GM12878 (cell line): ENCODE data around the gene TGFB2.
"Not testable (repeated sequence)": the region's sequence is repeated elsewhere in the genome, so short reads cannot be mapped to it uniquely, and the experiment has no call there.

ENCODE experiments used
- EZH2 ChIP-seq: IDR thresholded peaks from 2 replicates; pipeline ENCODE4 v1.6.1; 2012; ENCODE audit warnings: low read depth, mild to moderate bottlenecking, control low read depth, inconsistent platforms, low read length, borderline replicate concordance; ENCODE audit not compliant: control insufficient read depth
- GABPA ChIP-seq: IDR thresholded peaks from 2 replicates; pipeline ENCODE4 v1.6.1; 2014; ENCODE audit warnings: antibody characterized with exemption, low read depth, mild to moderate bottlenecking, inconsistent platforms
- POLR2A ChIP-seq: IDR thresholded peaks from 2 replicates; pipeline ENCODE4 v1.6.1; 2011; ENCODE audit warnings: low read depth, mild to moderate bottlenecking, low read length
- TF ChIP-seq, protein P1 (sequence below): IDR thresholded peaks from 2 replicates; pipeline ENCODE4 v1.6.1; 2012; ENCODE audit warnings: low read depth, low read length, improper control_type of control experiment
- TF ChIP-seq, protein P2 (sequence below): fragments of 450-650 bp; IDR thresholded peaks from 2 replicates; pipeline ENCODE4 v1.6.1; 2018; ENCODE audit warnings: mild to moderate bottlenecking, low read depth, moderate library complexity; ENCODE audit not compliant: partially characterized antibody
- TF ChIP-seq, protein P3 (sequence below): IDR thresholded peaks from 2 replicates; pipeline ENCODE4 v1.6.1; 2011; ENCODE audit warnings: low read depth, low read length, improper control_type of control experiment, borderline replicate concordance
- TF ChIP-seq, protein P4 (sequence below): IDR thresholded peaks from 2 replicates; pipeline ENCODE4 v1.6.1; 2011; ENCODE audit warnings: low read depth, mild to moderate bottlenecking, low read length, moderate library complexity, borderline replicate concordance; ENCODE audit errors: extremely low read depth

DNA sequence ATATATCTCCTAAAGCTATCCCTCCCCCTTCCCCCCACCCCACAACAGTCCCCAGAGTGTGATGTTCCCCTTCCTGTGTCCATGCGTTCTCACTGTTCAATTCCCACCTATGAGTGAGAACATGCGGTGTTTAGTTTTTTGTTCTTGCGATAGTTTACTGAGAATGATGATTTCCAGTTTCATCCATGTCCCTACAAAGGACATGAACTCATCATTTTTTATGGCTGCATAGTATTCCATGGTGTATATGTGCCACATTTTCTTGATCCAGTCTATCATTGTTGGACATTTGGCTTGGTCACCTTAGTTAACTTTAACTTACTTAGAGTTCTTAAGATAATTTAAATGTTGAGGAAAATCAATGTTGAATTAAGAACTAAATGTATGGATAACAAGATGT lies 25.0 kb upstream of the TGFB2 start:
- TF ChIP-seq POLR2A, GABPA, EZH2: not testable (repeated sequence)
- TF ChIP-seq, protein P1, sequence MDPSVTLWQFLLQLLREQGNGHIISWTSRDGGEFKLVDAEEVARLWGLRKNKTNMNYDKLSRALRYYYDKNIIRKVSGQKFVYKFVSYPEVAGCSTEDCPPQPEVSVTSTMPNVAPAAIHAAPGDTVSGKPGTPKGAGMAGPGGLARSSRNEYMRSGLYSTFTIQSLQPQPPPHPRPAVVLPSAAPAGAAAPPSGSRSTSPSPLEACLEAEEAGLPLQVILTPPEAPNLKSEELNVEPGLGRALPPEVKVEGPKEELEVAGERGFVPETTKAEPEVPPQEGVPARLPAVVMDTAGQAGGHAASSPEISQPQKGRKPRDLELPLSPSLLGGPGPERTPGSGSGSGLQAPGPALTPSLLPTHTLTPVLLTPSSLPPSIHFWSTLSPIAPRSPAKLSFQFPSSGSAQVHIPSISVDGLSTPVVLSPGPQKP = not testable (repeated sequence)
- TF ChIP-seq, protein P2, sequence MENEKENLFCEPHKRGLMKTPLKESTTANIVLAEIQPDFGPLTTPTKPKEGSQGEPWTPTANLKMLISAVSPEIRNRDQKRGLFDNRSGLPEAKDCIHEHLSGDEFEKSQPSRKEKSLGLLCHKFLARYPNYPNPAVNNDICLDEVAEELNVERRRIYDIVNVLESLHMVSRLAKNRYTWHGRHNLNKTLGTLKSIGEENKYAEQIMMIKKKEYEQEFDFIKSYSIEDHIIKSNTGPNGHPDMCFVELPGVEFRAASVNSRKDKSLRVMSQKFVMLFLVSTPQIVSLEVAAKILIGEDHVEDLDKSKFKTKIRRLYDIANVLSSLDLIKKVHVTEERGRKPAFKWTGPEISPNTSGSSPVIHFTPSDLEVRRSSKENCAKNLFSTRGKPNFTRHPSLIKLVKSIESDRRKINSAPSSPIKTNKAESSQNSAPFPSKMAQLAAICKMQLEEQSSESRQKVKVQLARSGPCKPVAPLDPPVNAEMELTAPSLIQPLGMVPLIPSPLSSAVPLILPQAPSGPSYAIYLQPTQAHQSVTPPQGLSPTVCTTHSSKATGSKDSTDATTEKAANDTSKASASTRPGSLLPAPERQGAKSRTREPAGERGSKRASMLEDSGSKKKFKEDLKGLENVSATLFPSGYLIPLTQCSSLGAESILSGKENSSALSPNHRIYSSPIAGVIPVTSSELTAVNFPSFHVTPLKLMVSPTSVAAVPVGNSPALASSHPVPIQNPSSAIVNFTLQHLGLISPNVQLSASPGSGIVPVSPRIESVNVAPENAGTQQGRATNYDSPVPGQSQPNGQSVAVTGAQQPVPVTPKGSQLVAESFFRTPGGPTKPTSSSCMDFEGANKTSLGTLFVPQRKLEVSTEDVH = not testable (repeated sequence)
- TF ChIP-seq, protein P3, sequence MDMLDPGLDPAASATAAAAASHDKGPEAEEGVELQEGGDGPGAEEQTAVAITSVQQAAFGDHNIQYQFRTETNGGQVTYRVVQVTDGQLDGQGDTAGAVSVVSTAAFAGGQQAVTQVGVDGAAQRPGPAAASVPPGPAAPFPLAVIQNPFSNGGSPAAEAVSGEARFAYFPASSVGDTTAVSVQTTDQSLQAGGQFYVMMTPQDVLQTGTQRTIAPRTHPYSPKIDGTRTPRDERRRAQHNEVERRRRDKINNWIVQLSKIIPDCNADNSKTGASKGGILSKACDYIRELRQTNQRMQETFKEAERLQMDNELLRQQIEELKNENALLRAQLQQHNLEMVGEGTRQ = not testable (repeated sequence)
- TF ChIP-seq, protein P4, sequence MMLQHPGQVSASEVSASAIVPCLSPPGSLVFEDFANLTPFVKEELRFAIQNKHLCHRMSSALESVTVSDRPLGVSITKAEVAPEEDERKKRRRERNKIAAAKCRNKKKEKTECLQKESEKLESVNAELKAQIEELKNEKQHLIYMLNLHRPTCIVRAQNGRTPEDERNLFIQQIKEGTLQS = not testable (repeated sequence)
